HepG2 (cell line): ENCODE data around the gene DPP3. TPM values are rescaled to one million over a fixed set of nuclear protein-coding genes. Genes with fewer than 3 reads are reported as not detected.

Source experiments
- CENPBD1 ChIP-seq: sonication (generic); formaldehyde crosslinking; IDR thresholded peaks from 2 replicates; pipeline ENCODE4 v1.8.0; 2022; ENCODE audit warnings: missing genetic modification reagents, low read depth, mild to moderate bottlenecking, borderline replicate concordance
- ELF1 ChIP-seq: sonication (generic); formaldehyde crosslinking; IDR thresholded peaks from 2 replicates; pipeline ENCODE4 v1.4.0; 2020; ENCODE audit warnings: missing genetic modification reagents
- FOXA3 ChIP-seq: IDR thresholded peaks from 2 replicates; pipeline ENCODE4 v1.6.1; 2016; ENCODE audit warnings: missing genetic modification reagents, missing compliant biosample characterization
- GATAD2A ChIP-seq: IDR thresholded peaks from 2 replicates; pipeline ENCODE4 v1.6.1; 2016
- HDAC6 ChIP-seq: fragments of 200-600 bp; sonication (generic); IDR thresholded peaks from 2 replicates; pipeline ENCODE4 v1.7.0; 2017; ENCODE audit warnings: mild to moderate bottlenecking, antibody characterized with exemption, low read length, low read depth
- HOXA9 ChIP-seq: sonication (generic); formaldehyde crosslinking; IDR thresholded peaks from 2 replicates; pipeline ENCODE4 v1.8.1; 2022; ENCODE audit warnings: missing genetic modification reagents, mild to moderate bottlenecking, moderate library complexity, borderline replicate concordance
- MLX ChIP-seq: IDR thresholded peaks from 2 replicates; pipeline ENCODE4 v1.6.1; 2016
- MTF1 ChIP-seq: sonication (generic); formaldehyde crosslinking; IDR thresholded peaks from 2 replicates; pipeline ENCODE4 v1.5.0; 2020; ENCODE audit warnings: missing genetic modification reagents
- PHF8 ChIP-seq: sonication (generic); formaldehyde crosslinking; IDR thresholded peaks from 2 replicates; pipeline ENCODE4 v1.5.0; 2020; ENCODE audit warnings: missing genetic modification reagents
- RERE ChIP-seq: IDR thresholded peaks from 2 replicates; pipeline ENCODE4 v1.6.1; 2016; ENCODE audit warnings: low read depth, missing genetic modification reagents, missing compliant biosample characterization
- SMAD1 ChIP-seq: sonication (generic); formaldehyde crosslinking; IDR thresholded peaks from 2 replicates; pipeline ENCODE4 v1.4.0; 2020; ENCODE audit warnings: missing genetic modification reagents, low read depth, mild to moderate bottlenecking, borderline replicate concordance
- SMAD3 ChIP-seq: sonication (generic); formaldehyde crosslinking; IDR thresholded peaks from 2 replicates; pipeline ENCODE4 v1.4.0; 2020; ENCODE audit warnings: missing genetic modification reagents
- SMYD3 ChIP-seq: sonication (generic); formaldehyde crosslinking; IDR thresholded peaks from 2 replicates; pipeline ENCODE4 v1.8.1; 2023; ENCODE audit warnings: mild to moderate bottlenecking, missing genetic modification reagents
- SRF ChIP-seq: IDR thresholded peaks from 2 replicates; pipeline ENCODE4 v1.6.1; 2011; ENCODE audit warnings: mild to moderate bottlenecking, low read depth, low read length, moderate library complexity
- ZNF44 ChIP-seq: sonication (generic); formaldehyde crosslinking; IDR thresholded peaks from 2 replicates; pipeline ENCODE4 v1.5.1; 2020; ENCODE audit warnings: mild to moderate bottlenecking, missing genetic modification reagents
- ZNF556 ChIP-seq: sonication (generic); formaldehyde crosslinking; IDR thresholded peaks from 2 replicates; pipeline ENCODE4 v1.4.0; 2020; ENCODE audit warnings: mild to moderate bottlenecking, missing genetic modification reagents, borderline replicate concordance
- ZNF816 ChIP-seq: sonication (generic); formaldehyde crosslinking; IDR thresholded peaks from 2 replicates; pipeline ENCODE4 v1.8.0; 2022; ENCODE audit warnings: missing genetic modification reagents, mild to moderate bottlenecking, borderline replicate concordance
- ZSCAN31 ChIP-seq: sonication (generic); formaldehyde crosslinking; IDR thresholded peaks from 2 replicates; pipeline ENCODE4 v1.5.0; 2020; ENCODE audit warnings: low read depth, mild to moderate bottlenecking, missing genetic modification reagents
- polyA plus RNA-seq, 8 experiments: library from polyadenylated mRNA; depleted of rRNA in 3 of 8; stranded (reverse) in 7 of 8; unstranded in 1 of 8; fragments of >200 nt; fragmentation: Illumina TruSeq in 4 of 8; extraction: Trizol in 4 of 8; gene quantifications; 2 replicates each; pipeline versions ENCODE4 v1.2.1 to v1.2.3, GENCODE V29; 2011 to 2016; ENCODE audit warnings: low read depth in 4 of 8, missing spikeins in 1 of 8, mixed read lengths in 1 of 8; ENCODE audit not compliant: insufficient read depth in 1 of 8
- total RNA-seq, 5 experiments: library from RNA; depleted of rRNA; stranded (reverse); fragments of >200 nt; fragmentation: Illumina TruSeq; extraction: Trizol; gene quantifications; 2 replicates each; pipeline ENCODE4 v1.2.3, GENCODE V29; 2016; ENCODE audit warnings: low read depth in 1 of 5
- TF ChIP-seq, protein P1 (sequence below): sonication (generic); formaldehyde crosslinking; IDR thresholded peaks from 2 replicates; pipeline ENCODE4 v1.4.0; 2020; ENCODE audit warnings: missing genetic modification reagents

DPP3 gene
- total and polyA plus RNA-seq, 2 of the 13 experiments (the other 11 are each of a cell fraction or from before 2014, with no cell fraction given): 38.4 to 59.8 TPM

DNA sequence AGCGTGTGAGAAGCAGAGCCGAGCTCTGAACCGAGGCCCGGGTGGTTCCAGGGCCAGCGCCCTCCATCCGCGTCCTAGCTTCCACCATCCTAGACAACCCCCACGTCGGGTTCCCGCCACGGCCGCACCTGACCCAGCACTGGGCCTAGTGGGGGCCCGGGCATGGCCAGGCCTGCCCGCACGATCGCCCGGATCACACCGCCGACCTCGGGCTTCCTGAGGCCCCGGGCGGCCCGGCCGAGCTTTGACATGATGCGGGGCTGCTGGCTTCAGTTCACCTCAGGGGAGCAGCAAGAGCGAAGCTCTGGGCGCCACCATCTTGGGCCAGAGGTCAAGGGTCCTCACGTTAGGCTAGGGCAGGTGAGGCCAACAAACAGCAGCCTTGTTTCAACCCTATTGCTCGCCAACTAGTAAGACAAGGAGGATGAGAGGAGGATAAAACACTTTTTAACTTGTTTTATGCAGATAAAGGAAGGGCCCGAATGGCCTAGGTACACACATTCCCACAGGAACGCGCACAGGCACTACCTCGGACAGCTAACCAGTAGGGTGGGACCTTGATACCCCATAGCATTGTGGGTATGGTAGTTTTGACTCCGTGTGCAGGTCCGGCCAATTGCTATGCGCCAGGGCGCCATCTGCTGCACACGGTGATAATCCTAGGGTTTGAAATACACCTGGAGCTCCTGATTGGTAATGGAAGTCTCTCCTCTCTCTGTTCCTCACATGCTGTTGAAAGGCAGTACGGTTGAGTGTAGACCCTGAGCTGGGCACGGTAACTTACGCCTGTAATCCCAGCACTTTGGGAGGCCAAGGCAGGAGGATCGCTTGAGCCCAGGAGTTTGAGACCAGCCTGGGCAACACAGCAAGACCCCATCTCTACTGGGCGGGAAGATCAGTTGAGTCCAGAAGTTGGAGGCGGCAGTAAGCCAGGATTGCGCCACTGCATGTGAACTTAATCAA lies 41.4 kb upstream of the DPP3 start, which contains the start of gene MRPL11 (continued):
- peak; percentile 44; the same call in 1 of the 2 replicates for TF ChIP-seq MLX
- TF ChIP-seq CENPBD1: no peak; the same call in 1 of the 2 replicates
- peak; percentile 51; the same call in 1 of the 2 replicates for TF ChIP-seq ELF1 (CRISPR knock-in tag)
- TF ChIP-seq FOXA3 (CRISPR knock-in tag): peak; percentile 60
- no peak for TF ChIP-seq SRF
- TF ChIP-seq HOXA9 (CRISPR knock-in tag): no peak
- peak; percentile 84; the same call in 1 of the 2 replicates for TF ChIP-seq HDAC6
- TF ChIP-seq SMAD1: 0 out of 2 replicates have a peak, but pooled peaks have one; percentile 63
- TF ChIP-seq GATAD2A (CRISPR knock-in tag): 0 out of 2 replicates have a peak, but pooled peaks have one; percentile 11
- no peak for TF ChIP-seq MTF1 (CRISPR knock-in tag)
- no peak; the same call in 1 of the 2 replicates for TF ChIP-seq ZNF556 (CRISPR knock-in tag)
- TF ChIP-seq ZNF44 (CRISPR knock-in tag): 0 out of 2 replicates have a peak, but pooled peaks have one; percentile 25
- 0 out of 2 replicates have a peak, but pooled peaks have one; percentile 41 for TF ChIP-seq SMAD3 (CRISPR knock-in tag)
- no peak for TF ChIP-seq RERE (CRISPR knock-in tag)
- TF ChIP-seq ZNF816 (CRISPR knock-in tag): no peak
- peak; percentile 95 for TF ChIP-seq PHF8
- TF ChIP-seq ZSCAN31 (CRISPR knock-in tag): peak; percentile 70
- TF ChIP-seq, protein P1, sequence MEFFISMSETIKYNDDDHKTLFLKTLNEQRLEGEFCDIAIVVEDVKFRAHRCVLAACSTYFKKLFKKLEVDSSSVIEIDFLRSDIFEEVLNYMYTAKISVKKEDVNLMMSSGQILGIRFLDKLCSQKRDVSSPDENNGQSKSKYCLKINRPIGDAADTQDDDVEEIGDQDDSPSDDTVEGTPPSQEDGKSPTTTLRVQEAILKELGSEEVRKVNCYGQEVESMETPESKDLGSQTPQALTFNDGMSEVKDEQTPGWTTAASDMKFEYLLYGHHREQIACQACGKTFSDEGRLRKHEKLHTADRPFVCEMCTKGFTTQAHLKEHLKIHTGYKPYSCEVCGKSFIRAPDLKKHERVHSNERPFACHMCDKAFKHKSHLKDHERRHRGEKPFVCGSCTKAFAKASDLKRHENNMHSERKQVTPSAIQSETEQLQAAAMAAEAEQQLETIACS: no peak
- no peak; the same call in 1 of the 2 replicates for TF ChIP-seq SMYD3 (CRISPR knock-in tag)
